ENCODE data around the gene KIAA1755. TPM values are rescaled to one million over a fixed set of nuclear protein-coding genes. Genes with fewer than 3 reads are reported as not detected.

The KIAA1755 gene
- total and polyA plus RNA-seq, 2 of the 4 experiments (the other 2 are of a cell fraction): 2.5 to 5.1 TPM

DNA sequence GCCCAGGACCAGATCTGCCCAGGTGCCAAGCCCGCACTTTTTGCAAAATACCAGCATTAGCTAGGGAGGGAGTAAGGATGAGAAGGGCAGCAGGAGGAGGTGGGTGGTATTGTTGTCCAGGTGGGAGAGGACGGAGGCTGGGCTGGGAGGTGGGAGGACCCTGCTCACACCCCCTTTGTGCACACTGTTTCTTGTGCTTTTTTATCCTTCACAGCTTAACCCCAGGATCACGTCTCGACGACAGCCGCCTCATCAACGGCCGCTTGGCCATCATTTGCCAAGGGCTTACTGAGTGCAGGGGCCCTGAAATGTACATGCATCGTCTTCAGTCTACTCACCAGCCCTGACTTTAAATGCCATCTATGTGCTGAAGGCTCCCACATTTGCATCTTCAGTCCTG is 83.3 kb downstream of the KIAA1755 start:
- no peaks in the 10 kb centered on the region for H4K20me1 ChIP-seq (ENCODE audit: insufficient read depth, low read length)
- dilution Hi-C loops (cut with HindIII; ENCODE audit: low sequenced_read_pairs, unreplicated experiment): no loop called here
- DNase-seq (no peak), ATAC-seq (ENCODE audit: low read depth) (no peak)
- no peak overlapping the region for H3K14ac ChIP-seq (replicated peaks; ENCODE audit: low read depth, low read length)
- no peaks in the 10 kb centered on the region for H3K36me3 ChIP-seq (ENCODE audit: control insufficient read depth, insufficient read depth, low read length)
- H3K27me3 ChIP-seq (ENCODE audit: control insufficient read depth, insufficient read depth, low read length): no peaks in the 10 kb centered on the region
- peaks cover 9% of the 10 kb centered on the region for H3K4me1 ChIP-seq (ENCODE audit: control insufficient read depth, insufficient read depth, low read length)
- 0 out of 2 replicates have a peak overlapping the region, but pooled peaks have one; percentile 3 for H2AK5ac ChIP-seq (ENCODE audit: low read depth, low read length)
- no peak overlapping the region for H3K18ac ChIP-seq (ENCODE audit: low read depth, low read length)
- H2BK120ac ChIP-seq (ENCODE audit: low read depth, low read length): 0 out of 2 replicates have a peak overlapping the region, but pooled peaks have one; percentile 11
- H2BK15ac ChIP-seq (ENCODE audit: low read depth, low read length): no peak overlapping the region
- no peak overlapping the region for H3K4me3 ChIP-seq (ENCODE audit: insufficient read depth, low read depth, low read length)
- no TSS peak for BruUV-seq (replicated peaks)
- no peak overlapping the region for H3K4ac ChIP-seq (ENCODE audit: low read depth, low read length)
- H3K9me3 ChIP-seq (ENCODE audit: control insufficient read depth, insufficient read depth, low read length): peaks cover under 1% of the 10 kb centered on the region; the same call in 1 of the 2 replicates
- peaks cover 5% of the 10 kb centered on the region; the same call in 1 of the 2 replicates for H3K9me1 ChIP-seq (ENCODE audit: insufficient read depth, low read length)
- no peak overlapping the region for H4K5ac ChIP-seq (ENCODE audit: low read depth, low read length)
- no peak overlapping the region for H2AK9ac ChIP-seq (replicated peaks; ENCODE audit: low read depth, low read length, poor library complexity)
- ChIA-PET POLR2A (ENCODE audit: unreplicated experiment) (no interaction called here), CTCF (no interaction called here)
- H2AFZ ChIP-seq (replicated peaks; ENCODE audit: low read length, poor library complexity): no peak overlapping the region
- intact Hi-C loops (cut with micrococcal nuclease): no loop called here
- H3K9ac ChIP-seq (ENCODE audit: low read depth, low read length): no peak overlapping the region
- no peak overlapping the region for H3K56ac ChIP-seq (ENCODE audit: extremely low read depth, insufficient read depth, low read length)
- H4K91ac ChIP-seq (ENCODE audit: insufficient read depth, low read depth, low read length): no peak overlapping the region
- no peak overlapping the region for H2BK5ac ChIP-seq (ENCODE audit: low read depth, low read length, poor library complexity, severe bottlenecking)
- no peak overlapping the region for H3K27ac ChIP-seq (ENCODE audit: insufficient read depth, low read length)
- 79% methylated on average over 7 of the region's 9 CpGs; no CpG with 5 or more reads in 1 of the 2 experiments for WGBS, 2 experiments (ENCODE audit: extremely low coverage in 2 of 2, insufficient read length in 1 of 2)
- no peak overlapping the region for H3K23ac ChIP-seq (ENCODE audit: low read depth, low read length)
- no peak for TF ChIP-seq FOS (IDR thresholded peaks at IDR 0.05; ENCODE audit: low read depth, low read length)
- no peak for TF ChIP-seq CEBPB (IDR thresholded peaks at IDR 0.05; ENCODE audit: low read depth, low read length)
- no peak for TF ChIP-seq MAFK (IDR thresholded peaks at IDR 0.05; ENCODE audit: low read depth, low read length)
- TF ChIP-seq CHD1 (IDR thresholded peaks at IDR 0.05; ENCODE audit: low read depth, low read length): no peak
- no peak for TF ChIP-seq MXI1 (IDR thresholded peaks at IDR 0.05; ENCODE audit: borderline replicate concordance, low read depth, low read length)
- TF ChIP-seq, protein P1, sequence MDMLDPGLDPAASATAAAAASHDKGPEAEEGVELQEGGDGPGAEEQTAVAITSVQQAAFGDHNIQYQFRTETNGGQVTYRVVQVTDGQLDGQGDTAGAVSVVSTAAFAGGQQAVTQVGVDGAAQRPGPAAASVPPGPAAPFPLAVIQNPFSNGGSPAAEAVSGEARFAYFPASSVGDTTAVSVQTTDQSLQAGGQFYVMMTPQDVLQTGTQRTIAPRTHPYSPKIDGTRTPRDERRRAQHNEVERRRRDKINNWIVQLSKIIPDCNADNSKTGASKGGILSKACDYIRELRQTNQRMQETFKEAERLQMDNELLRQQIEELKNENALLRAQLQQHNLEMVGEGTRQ (IDR thresholded peaks at IDR 0.05; ENCODE audit: low read depth, low read length): no peak
- TF ChIP-seq RFX5 (IDR thresholded peaks at IDR 0.05; ENCODE audit: low read depth, low read length): no peak
- no peak for TF ChIP-seq RCOR1 (IDR thresholded peaks at IDR 0.05; ENCODE audit: insufficient replicate concordance, low read length)
- H4K8ac ChIP-seq (ENCODE audit: low read depth in 2 of 2, low read length in 2 of 2): no peak overlapping the region
- H3K4me2 ChIP-seq (ENCODE audit: low read depth, low read length): no peak overlapping the region
- in situ Hi-C loops (cut with MboI; ENCODE audit: low sequenced_read_pairs): no loop called here
- no peak overlapping the region for H2BK20ac ChIP-seq (ENCODE audit: low read depth, low read length)
- H3K79me1 ChIP-seq (ENCODE audit: low read depth in 1 of 2, low read length in 2 of 2): no peaks in the 10 kb centered on the region

Measured in IMR-90 (cell line).